Measurements from ENCODE around the gene GALNT9. TPM values are rescaled to one million over a fixed set of nuclear protein-coding genes. Genes with fewer than 3 reads are reported as not detected.

GALNT9 gene
- total and polyA plus RNA-seq, 2 donors (not counting 1 experiment from before 2014, with no cell fraction given) = 0.71 to 2.4 TPM

DNA sequence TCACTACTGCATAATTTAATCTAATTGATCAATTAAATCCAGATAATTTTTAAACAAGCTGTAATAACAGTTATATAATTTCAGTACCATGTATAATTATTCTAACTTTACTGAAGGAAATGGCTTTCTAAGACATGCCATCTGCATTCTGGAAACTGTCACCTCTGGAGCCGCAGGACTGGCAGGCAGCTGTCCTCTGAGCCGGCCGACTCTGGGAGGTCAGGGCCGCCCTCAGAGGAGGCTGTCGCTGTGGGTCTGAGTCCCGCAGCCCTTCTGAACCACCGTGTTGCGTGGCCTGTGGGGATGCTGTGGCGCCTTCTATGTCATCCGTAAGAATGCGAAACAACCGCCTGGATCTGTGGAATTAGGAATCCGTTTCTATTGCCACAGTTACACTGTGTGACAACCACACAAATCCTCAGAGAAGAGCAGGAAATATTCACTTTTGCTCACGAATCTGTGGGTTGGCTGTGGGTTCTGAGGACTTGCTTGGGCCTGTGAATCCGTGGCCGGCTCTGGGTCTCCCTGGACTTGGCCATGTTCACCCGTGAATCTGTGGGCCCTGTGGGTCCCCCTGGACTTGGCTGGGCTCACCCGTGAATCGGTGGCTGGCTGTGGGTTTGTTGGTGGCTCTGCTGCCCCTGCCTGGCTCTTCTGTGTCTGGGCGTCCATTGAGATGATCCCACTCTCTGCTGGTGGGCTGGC, 17.2 kb upstream of the GALNT9 start:
- no peaks in the 10 kb centered on the region for H3K79me2 ChIP-seq (ENCODE audit: control insufficient read depth, insufficient read depth, low read length)
- H3K4me1 Mint-ChIP-seq = no peaks in the 10 kb centered on the region
- peaks cover 8% of the 10 kb centered on the region for H3K27me3 Mint-ChIP-seq
- H3K4me3 ChIP-seq (ENCODE audit: control extremely low read depth in 1 of 5, extremely low read depth in 1 of 5, insufficient read depth in 1 of 5, low read depth in 2 of 5, low read length in 4 of 5) = no peak overlapping the region
- CTCF ChIA-PET = no interaction called here
- H4K20me1 ChIP-seq (ENCODE audit: control insufficient read depth, insufficient read depth, low read length, poor library complexity, severe bottlenecking) = no peaks in the 10 kb centered on the region
- no peaks in the 10 kb centered on the region for H3K9me3 Mint-ChIP-seq (ENCODE audit: insufficient read depth)
- DNase-seq = no peak
- WGBS (ENCODE audit: insufficient coverage) = 89% methylated on average over 19 of the region's 20 CpGs
- H3K4me2 ChIP-seq (replicated peaks; ENCODE audit: low read depth, low read length, poor library complexity, severe bottlenecking) = no peak overlapping the region
- no peak overlapping the region for H3K27ac Mint-ChIP-seq
- H3K36me3 ChIP-seq (replicated peaks in 1 of 2; ENCODE audit: control extremely low read depth in 1 of 2, control insufficient read depth in 1 of 2, extremely low read depth in 1 of 2, insufficient read depth in 2 of 2, low read length in 1 of 2) = no peaks in the 10 kb centered on the region
- no peak overlapping the region for H3K4me3 Mint-ChIP-seq
- no peaks in the 10 kb centered on the region for H3K4me1 ChIP-seq (ENCODE audit: control insufficient read depth in 2 of 2, insufficient read depth in 2 of 2, low read length in 2 of 2)
- H2AFZ ChIP-seq (ENCODE audit: insufficient read depth, low read depth, low read length, poor library complexity, severe bottlenecking) = no peak overlapping the region
- H3K27me3 ChIP-seq (replicated peaks in 1 of 4; ENCODE audit: control extremely low read depth in 1 of 4, control insufficient read depth in 3 of 4, insufficient read depth in 4 of 4, low read length in 3 of 4) = no peaks in the 10 kb centered on the region
- intact Hi-C loops (cut with micrococcal nuclease) = no loop called here
- H3K9ac ChIP-seq (ENCODE audit: low read length) = no peak overlapping the region
- H3K27ac ChIP-seq (ENCODE audit: low read length in 2 of 2) = no peak overlapping the region
- POLR2A ChIA-PET = no interaction called here
- no peak for ATAC-seq (ENCODE audit: low read depth)
- TF ChIP-seq EZH2 (IDR thresholded peaks at IDR 0.05; ENCODE audit: borderline replicate concordance, insufficient read depth, low read depth, low read length, poor library complexity, severe bottlenecking) = no peak
- TF ChIP-seq, protein P1, sequence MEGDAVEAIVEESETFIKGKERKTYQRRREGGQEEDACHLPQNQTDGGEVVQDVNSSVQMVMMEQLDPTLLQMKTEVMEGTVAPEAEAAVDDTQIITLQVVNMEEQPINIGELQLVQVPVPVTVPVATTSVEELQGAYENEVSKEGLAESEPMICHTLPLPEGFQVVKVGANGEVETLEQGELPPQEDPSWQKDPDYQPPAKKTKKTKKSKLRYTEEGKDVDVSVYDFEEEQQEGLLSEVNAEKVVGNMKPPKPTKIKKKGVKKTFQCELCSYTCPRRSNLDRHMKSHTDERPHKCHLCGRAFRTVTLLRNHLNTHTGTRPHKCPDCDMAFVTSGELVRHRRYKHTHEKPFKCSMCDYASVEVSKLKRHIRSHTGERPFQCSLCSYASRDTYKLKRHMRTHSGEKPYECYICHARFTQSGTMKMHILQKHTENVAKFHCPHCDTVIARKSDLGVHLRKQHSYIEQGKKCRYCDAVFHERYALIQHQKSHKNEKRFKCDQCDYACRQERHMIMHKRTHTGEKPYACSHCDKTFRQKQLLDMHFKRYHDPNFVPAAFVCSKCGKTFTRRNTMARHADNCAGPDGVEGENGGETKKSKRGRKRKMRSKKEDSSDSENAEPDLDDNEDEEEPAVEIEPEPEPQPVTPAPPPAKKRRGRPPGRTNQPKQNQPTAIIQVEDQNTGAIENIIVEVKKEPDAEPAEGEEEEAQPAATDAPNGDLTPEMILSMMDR (IDR thresholded peaks at IDR 0.05) = no peak
- peaks cover 0 to 7% (median 3%) of the 10 kb centered on the region in 3 donors for H3K9me3 ChIP-seq (ENCODE audit: control extremely low read depth in 1 of 3, control insufficient read depth in 2 of 3, insufficient read depth in 1 of 3, low read length in 2 of 3)

DNA sequence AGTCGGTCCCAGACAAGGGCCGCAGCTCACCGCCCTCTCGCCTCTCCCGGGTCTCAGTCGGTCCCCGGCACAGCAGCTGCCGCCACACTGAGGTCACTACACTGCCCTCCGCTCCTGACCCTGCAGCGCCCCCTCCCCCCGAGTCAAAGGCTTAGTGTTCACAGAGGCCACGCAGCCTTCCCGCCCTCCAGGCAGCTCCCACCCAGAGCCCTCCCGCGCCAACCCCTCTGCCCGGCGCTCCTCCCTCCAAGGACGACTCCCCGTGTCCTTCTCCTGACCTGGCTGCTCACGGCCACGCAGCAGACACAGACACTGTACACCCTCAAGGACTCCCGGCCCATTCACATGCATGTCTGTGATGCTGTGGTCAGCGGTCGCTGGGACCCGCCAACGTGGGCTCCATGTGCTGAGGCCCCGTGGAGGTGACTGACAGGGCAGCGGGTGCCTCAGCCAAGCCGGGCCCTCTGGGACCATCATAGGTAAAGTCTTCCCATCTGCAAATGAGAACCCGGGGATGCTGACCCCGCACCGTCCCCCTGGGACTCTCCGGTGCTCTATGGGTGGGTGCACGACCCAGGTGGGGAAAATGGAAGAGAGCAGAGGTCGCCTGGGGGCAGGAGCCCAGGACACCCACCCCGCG, 16.3 kb upstream of the GALNT9 start:
- H3K27me3 Mint-ChIP-seq = peaks cover 8% of the 10 kb centered on the region

More for the DNA sequence above, 16.3 kb upstream of the GALNT9 start:
- ATAC-seq (ENCODE audit: low read depth) (no peak), DNase-seq (no peak)
- Histone ChIP-seq H2AFZ (ENCODE audit: insufficient read depth, low read depth, low read length, poor library complexity, severe bottlenecking) (no peak overlapping the region), H3K36me3 (replicated peaks in 1 of 2; ENCODE audit: control extremely low read depth in 1 of 2, control insufficient read depth in 1 of 2, extremely low read depth in 1 of 2, insufficient read depth in 2 of 2, low read length in 1 of 2) (no peaks in the 10 kb centered on the region), H3K4me3 (ENCODE audit: control extremely low read depth in 1 of 5, extremely low read depth in 1 of 5, insufficient read depth in 1 of 5, low read depth in 2 of 5, low read length in 4 of 5) (no peak overlapping the region), H3K4me1 (ENCODE audit: control insufficient read depth in 2 of 2, insufficient read depth in 2 of 2, low read length in 2 of 2) (no peaks in the 10 kb centered on the region), H3K27ac (ENCODE audit: low read length in 2 of 2) (no peak overlapping the region), H3K9me3 (ENCODE audit: control extremely low read depth in 1 of 3, control insufficient read depth in 2 of 3, insufficient read depth in 1 of 3, low read length in 2 of 3) (peaks cover 0 to 7% (median 3%) of the 10 kb centered on the region in 3 donors), H3K4me2 (replicated peaks; ENCODE audit: low read depth, low read length, poor library complexity, severe bottlenecking) (no peak overlapping the region), H3K27me3 (replicated peaks in 1 of 4; ENCODE audit: control extremely low read depth in 1 of 4, control insufficient read depth in 3 of 4, insufficient read depth in 4 of 4, low read length in 3 of 4) (no peaks in the 10 kb centered on the region), H3K79me2 (ENCODE audit: control insufficient read depth, insufficient read depth, low read length) (no peaks in the 10 kb centered on the region), H4K20me1 (ENCODE audit: control insufficient read depth, insufficient read depth, low read length, poor library complexity, severe bottlenecking) (no peaks in the 10 kb centered on the region), H3K9ac (ENCODE audit: low read length) (no peak overlapping the region)
- intact Hi-C loops (cut with micrococcal nuclease) = no loop called here
- TF ChIP-seq, protein P1 (IDR thresholded peaks at IDR 0.05) = no peak
- no peak for TF ChIP-seq EZH2 (IDR thresholded peaks at IDR 0.05; ENCODE audit: borderline replicate concordance, insufficient read depth, low read depth, low read length, poor library complexity, severe bottlenecking)
- POLR2A ChIA-PET = no interaction called here
- H3K9me3 Mint-ChIP-seq (ENCODE audit: insufficient read depth) = no peaks in the 10 kb centered on the region
- H3K27ac Mint-ChIP-seq = no peak overlapping the region
- CTCF ChIA-PET = no interaction called here
- H3K4me3 Mint-ChIP-seq = no peak overlapping the region
- 84% methylated on average over 33 of the region's 37 CpGs for WGBS (ENCODE audit: insufficient coverage)
- H3K4me1 Mint-ChIP-seq = no peaks in the 10 kb centered on the region

Measured in B cell (primary cell).